ENCODE results near the gene BORCS5. TPM values are rescaled to one million over a fixed set of nuclear protein-coding genes. Genes with fewer than 3 reads are reported as not detected.

Gene BORCS5
- total and polyA plus RNA-seq, 2 of the 8 experiments (the other 6 are each of a cell fraction or from before 2014, with no cell fraction given): 8.3 to 17.4 TPM

- FAIRE-seq (no peak), DNase-seq (ENCODE audit: low read depth in 1 of 2, low spot score in 2 of 2) (no peak)
- H3K18ac ChIP-seq (ENCODE audit: extremely low read depth, low read length): no peak overlapping the region
- no peak overlapping the region for H2BK15ac ChIP-seq (ENCODE audit: low read length)
- H3K27me3 ChIP-seq (replicated peaks in 1 of 4; ENCODE audit: control insufficient read depth in 3 of 4, extremely low read depth in 1 of 4, insufficient read depth in 3 of 4, low read length in 3 of 4): no peaks in the 10 kb centered on the region
- peaks cover 0 to 4% (median 1%) of the 10 kb centered on the region in 4 experiments; a peak in 2 of 7 replicates for H3K4me1 ChIP-seq (replicated peaks in 1 of 4; ENCODE audit: control insufficient read depth in 3 of 4, insufficient read depth in 4 of 4, low read length in 3 of 4)
- H2AK5ac ChIP-seq (ENCODE audit: low read depth, low read length): no peak overlapping the region
- no peaks in the 10 kb centered on the region for H3K79me1 ChIP-seq (ENCODE audit: low read depth, low read length)
- no peak overlapping the region for H2BK5ac ChIP-seq (ENCODE audit: low read depth, low read length)
- no peak overlapping the region for H2AFZ ChIP-seq (ENCODE audit: low read length)
- no peak overlapping the region for H4K8ac ChIP-seq (ENCODE audit: extremely low read depth, insufficient read depth, low read length)
- H2BK120ac ChIP-seq (replicated peaks; ENCODE audit: low read depth, low read length): no peak overlapping the region
- H3K9ac ChIP-seq (replicated peaks in 1 of 4; ENCODE audit: extremely low read depth in 1 of 4, low read depth in 3 of 4, low read length in 3 of 4): no peak overlapping the region
- no peak overlapping the region for H4K5ac ChIP-seq (ENCODE audit: insufficient read length, low read depth, low read length)
- H2BK12ac ChIP-seq (ENCODE audit: low read depth, low read length): no peak overlapping the region
- H3K23ac ChIP-seq (ENCODE audit: insufficient read length): no peak overlapping the region
- TF ChIP-seq SUZ12 (IDR thresholded peaks at IDR 0.05; ENCODE audit: low read length) (no peak), RXRA (IDR thresholded peaks at IDR 0.05; ENCODE audit: insufficient read depth, low read depth, low read length) (no peak), FOSL1 (IDR thresholded peaks at IDR 0.05; ENCODE audit: insufficient read depth, low read depth, low read length) (no peak), SP4 (IDR thresholded peaks at IDR 0.05; ENCODE audit: low read length) (no peak), GTF2F1 (IDR thresholded peaks at IDR 0.05; ENCODE audit: borderline replicate concordance, low read depth, low read length) (no peak)
- no peaks in the 10 kb centered on the region for H4K20me1 ChIP-seq (replicated peaks in 1 of 2; ENCODE audit: control insufficient read depth in 1 of 2, insufficient read depth in 2 of 2, low read length in 2 of 2)
- H3K14ac ChIP-seq (ENCODE audit: insufficient read length): no peak overlapping the region
- H3K23me2 ChIP-seq (ENCODE audit: low read depth, low read length): no peaks in the 10 kb centered on the region
- H3K4me2 ChIP-seq (ENCODE audit: insufficient read depth in 1 of 2, low read depth in 2 of 2, low read length in 2 of 2): no peak overlapping the region
- H3K56ac ChIP-seq (replicated peaks; ENCODE audit: insufficient read length, low read depth, low read length): no peak overlapping the region
- WGBS, 2 experiments (ENCODE audit: extremely low coverage in 1 of 2, insufficient coverage in 1 of 2, insufficient read length in 1 of 2, insufficient replicate concordance in 2 of 2, low coverage in 1 of 2, low lambda C conversion rate in 2 of 2, missing lambda C conversion rate in 1 of 2): 90% methylated on average over 2 of the region's 2 CpGs; no CpG with 5 or more reads in 1 of the 2 experiments
- no peak overlapping the region for H3K4me3 ChIP-seq (ENCODE audit: extremely low read depth in 1 of 4, insufficient read depth in 2 of 4, low read depth in 3 of 4, low read length in 4 of 4)
- no peak overlapping the region for H3K27ac ChIP-seq (ENCODE audit: low read depth, low read length)
- H3K9me3 ChIP-seq (ENCODE audit: insufficient read depth in 2 of 2, low read depth in 1 of 2, low read length in 1 of 2): peaks cover 5 to 7% of the 10 kb centered on the region in 2 experiments; a peak in 2 of 4 replicates
- no peak overlapping the region for H2BK20ac ChIP-seq (ENCODE audit: low read length)
- ChIA-PET POLR2A (ENCODE audit: partially characterized antibody) (no interaction called here), CTCF (ENCODE audit: partially characterized antibody) (interaction anchor here (0.7 to 0.8 kb wide), 2 partner anchors 15 to 318 kb away, joined by 3 read pairs; no protein-coding TSS in a partner anchor)
- H4K91ac ChIP-seq (replicated peaks; ENCODE audit: insufficient read length, low read length): no peak overlapping the region
- H3K79me2 ChIP-seq (ENCODE audit: control insufficient read depth in 1 of 2, insufficient read depth in 2 of 2, low read length in 2 of 2): no peaks in the 10 kb centered on the region
- no peak overlapping the region for H3K4ac ChIP-seq (replicated peaks; ENCODE audit: insufficient read length, low read depth, low read length)
- no peaks in the 10 kb centered on the region; a peak in 1 of 8 replicates for H3K36me3 ChIP-seq (ENCODE audit: control insufficient read depth in 2 of 4, insufficient read depth in 4 of 4, low read length in 3 of 4)
Measured at GRCh38 chr12:12423367-12423766, 66.5 kb downstream of the BORCS5 start.
